BLaER1 treated with 17β-estradiol and CSF1 and Interleukin-3, amounts not matched to agents 10 nM and 100 nM (cell line): Measurements from ENCODE around the gene GBF1.

Source experiments
- H3K27ac ChIP-seq, 11 experiments: shearing (Covaris generic); formaldehyde crosslinking; 2 replicates each; pipeline ENCODE4 v1.8.1; 2022
- H3K27me3 ChIP-seq, 11 experiments: shearing (Covaris generic); formaldehyde crosslinking; 2 replicates each; pipeline ENCODE4 v1.8.1; 2022
- H3K36me3 ChIP-seq, 11 experiments: shearing (Covaris generic); formaldehyde crosslinking; 2 replicates each; pipeline ENCODE4 v1.8.1; 2022
- H3K4me1 ChIP-seq, 10 experiments: shearing (Covaris generic); formaldehyde crosslinking; 2 replicates each; pipeline ENCODE4 v1.8.1; 2022
- H3K4me2 ChIP-seq, 11 experiments: shearing (Covaris generic); formaldehyde crosslinking; 2 replicates each; pipeline ENCODE4 v1.8.1; 2022
- H3K4me3 ChIP-seq, 10 experiments: shearing (Covaris generic); formaldehyde crosslinking; 2 replicates each; pipeline ENCODE4 v1.8.1; 2022
- H3K9ac ChIP-seq, 11 experiments: shearing (Covaris generic); formaldehyde crosslinking; 2 replicates each; pipeline ENCODE4 v1.8.1; 2022
- H3K9me3 ChIP-seq, 11 experiments: shearing (Covaris generic); formaldehyde crosslinking; replicated peaks in 1 of 11; 2 replicates each; pipeline ENCODE4 v1.8.1; 2022
- H4K20me1 ChIP-seq, 11 experiments: shearing (Covaris generic); formaldehyde crosslinking; 2 replicates each; pipeline ENCODE4 v1.8.1; 2022
- Cebpa-rat ChIP-seq, 11 experiments: shearing (Covaris generic); IDR thresholded peaks; 2 replicates each; pipeline ENCODE4 v1.8.1; 2022

Gene GBF1

GRCh38 chr10:102396730-102397151, 151.4 kb downstream of the GBF1 start:
- peak overlapping the region; percentile 78 to 97 (median 86); a peak in 19 of 22 replicates for H3K9ac ChIP-seq
- H3K36me3 ChIP-seq: peaks cover 9 to 49% (median 33%) of the 10 kb centered on the region in 11 experiments; a peak in 21 of 22 replicates
- peak overlapping the region in 7 of 11 experiments; percentile 85 to 97 (median 91); a peak in 9 of 22 replicates for H3K27ac ChIP-seq
- TF ChIP-seq Cebpa-rat (IDR thresholded peaks at IDR 0.05): no peak
- peak overlapping the region in 9 of 10 experiments; percentile 69 to 91 (median 81); a peak in 18 of 20 replicates for H3K4me3 ChIP-seq
- no peaks in the 10 kb centered on the region for H3K9me3 ChIP-seq
- peak overlapping the region; percentile 86 to 100 (median 97); a peak in 21 of 22 replicates for H3K4me2 ChIP-seq
- peaks cover 42 to 56% (median 50%) of the 10 kb centered on the region in 10 experiments for H3K4me1 ChIP-seq
- no peaks in the 10 kb centered on the region for H3K27me3 ChIP-seq
- peaks cover 0 to 53% (median 22%) of the 10 kb centered on the region in 11 experiments; a peak in 15 of 22 replicates for H4K20me1 ChIP-seq

GRCh38 chr10:102397222-102398171, 152.2 kb downstream of the GBF1 start:
- peaks cover 0 to 60% (median 22%) of the 10 kb centered on the region in 11 experiments; a peak in 15 of 22 replicates for H4K20me1 ChIP-seq
- no peaks in the 10 kb centered on the region for H3K27me3 ChIP-seq
- no peaks in the 10 kb centered on the region for H3K9me3 ChIP-seq
- peak overlapping the region; percentile 86 to 100 (median 97); a peak in 14 of 22 replicates for H3K4me2 ChIP-seq
- H3K4me3 ChIP-seq: peak overlapping the region in 4 of 10 experiments; percentile 69 to 91 (median 76); a peak in 7 of 20 replicates
- peak overlapping the region in 6 of 11 experiments; percentile 84 to 97 (median 89); a peak in 8 of 22 replicates for H3K9ac ChIP-seq
- TF ChIP-seq Cebpa-rat (IDR thresholded peaks at IDR 0.05): 0 out of 22 replicates have a peak, but pooled peaks of 1 of the 11 experiments have one; percentile 33
- peak overlapping the region in 1 of 11 experiments; percentile 97; a peak in 1 of 22 replicates for H3K27ac ChIP-seq
- H3K4me1 ChIP-seq: peaks cover 42 to 53% (median 50%) of the 10 kb centered on the region in 10 experiments
- H3K36me3 ChIP-seq: peaks cover 13 to 57% (median 38%) of the 10 kb centered on the region in 11 experiments; a peak in 21 of 22 replicates

GRCh38 chr10:102398172-102399020, 153.1 kb downstream of the GBF1 start:
- no peaks in the 10 kb centered on the region for H3K27me3 ChIP-seq
- peak overlapping the region in 8 of 10 experiments; percentile 48 to 75 (median 63); a peak in 14 of 20 replicates for H3K4me3 ChIP-seq
- H3K9ac ChIP-seq: peak overlapping the region; percentile 68 to 85 (median 77); a peak in 21 of 22 replicates
- H3K4me2 ChIP-seq: peak overlapping the region; percentile 81 to 100 (median 90)
- no peak for TF ChIP-seq Cebpa-rat (IDR thresholded peaks at IDR 0.05)
- H3K4me1 ChIP-seq: peaks cover 35 to 47% (median 43%) of the 10 kb centered on the region in 10 experiments
- H3K36me3 ChIP-seq: peaks cover 13 to 66% (median 38%) of the 10 kb centered on the region in 11 experiments; a peak in 21 of 22 replicates
- peaks cover 0 to 69% (median 25%) of the 10 kb centered on the region in 11 experiments; a peak in 16 of 22 replicates for H4K20me1 ChIP-seq
- no peaks in the 10 kb centered on the region for H3K9me3 ChIP-seq
- peak overlapping the region in 3 of 11 experiments; percentile 69 to 74 (median 70); a peak in 4 of 22 replicates for H3K27ac ChIP-seq

GRCh38 chr10:102399217-102400021, 154.1 kb downstream of the GBF1 start:
- Histone ChIP-seq H3K27ac (peak overlapping the region in 10 of 11 experiments; percentile 48 to 74 (median 61); a peak in 21 of 22 replicates), H3K4me3 (peak overlapping the region; percentile 48 to 75 (median 64)), H3K27me3 (no peaks in the 10 kb centered on the region), H4K20me1 (peaks cover 0 to 80% (median 32%) of the 10 kb centered on the region in 11 experiments; a peak in 16 of 22 replicates), H3K9ac (peak overlapping the region; percentile 68 to 85 (median 77)), H3K9me3 (no peaks in the 10 kb centered on the region), H3K4me2 (peak overlapping the region; percentile 81 to 100 (median 90)), H3K36me3 (peaks cover 13 to 69% (median 38%) of the 10 kb centered on the region in 11 experiments; a peak in 21 of 22 replicates), H3K4me1 (peaks cover 31 to 43% (median 40%) of the 10 kb centered on the region in 10 experiments)
- no peak for TF ChIP-seq Cebpa-rat (IDR thresholded peaks at IDR 0.05)

GRCh38 chr10:102400076-102400475, 154.7 kb downstream of the GBF1 start:
- peaks cover 13 to 69% (median 38%) of the 10 kb centered on the region in 11 experiments; a peak in 21 of 22 replicates for H3K36me3 ChIP-seq
- peaks cover 31 to 41% (median 36%) of the 10 kb centered on the region in 10 experiments for H3K4me1 ChIP-seq
- no peaks in the 10 kb centered on the region for H3K27me3 ChIP-seq
- no peaks in the 10 kb centered on the region for H3K9me3 ChIP-seq
- TF ChIP-seq Cebpa-rat (IDR thresholded peaks at IDR 0.05): no peak
- peak overlapping the region in 2 of 11 experiments; percentile 25 to 74; a peak in 3 of 22 replicates for H3K27ac ChIP-seq
- peaks cover 0 to 85% (median 32%) of the 10 kb centered on the region in 11 experiments; a peak in 16 of 22 replicates for H4K20me1 ChIP-seq
- H3K9ac ChIP-seq: peak overlapping the region; percentile 68 to 85 (median 77); a peak in 20 of 22 replicates
- peak overlapping the region; percentile 81 to 100 (median 90) for H3K4me2 ChIP-seq
- peak overlapping the region in 8 of 10 experiments; percentile 48 to 75 (median 64); a peak in 9 of 20 replicates for H3K4me3 ChIP-seq

- H3K36me3 ChIP-seq: peaks cover 13 to 69% (median 38%) of the 10 kb centered on the region in 11 experiments; a peak in 21 of 22 replicates
- H3K4me1 ChIP-seq: peaks cover 29 to 41% (median 34%) of the 10 kb centered on the region in 10 experiments
Observed at GRCh38 chr10:102400598-102401341, 155.4 kb downstream of the GBF1 start.

More at GRCh38 chr10:102400598-102401341, 155.4 kb downstream of the GBF1 start:
- H4K20me1 ChIP-seq: peaks cover 0 to 92% (median 32%) of the 10 kb centered on the region in 11 experiments; a peak in 16 of 22 replicates
- TF ChIP-seq Cebpa-rat (IDR thresholded peaks at IDR 0.05): no peak
- H3K4me3 ChIP-seq: no peak overlapping the region
- no peaks in the 10 kb centered on the region for H3K9me3 ChIP-seq
- H3K27ac ChIP-seq: no peak overlapping the region
- peak overlapping the region in 2 of 11 experiments; percentile 38 to 78; a peak in 1 of 22 replicates for H3K9ac ChIP-seq
- peak overlapping the region in 2 of 11 experiments; percentile 96 to 100; a peak in 2 of 22 replicates for H3K4me2 ChIP-seq
- peaks cover 0 to under 1% (median 0%) of the 10 kb centered on the region in 11 experiments; a peak in 1 of 22 replicates for H3K27me3 ChIP-seq
